Measurements from ENCODE around the gene GRB14.

- no peak for TF ChIP-seq CTCF (IDR thresholded peaks at IDR 0.05)
- TF ChIP-seq POLR2A (IDR thresholded peaks at IDR 0.05): no peak
Measured at GRCh38 chr2:164458792-164459191, 162.5 kb downstream of the GRB14 start.
